H1 (cell line): Measurements from ENCODE around the gene AFG1L. TPM values are rescaled to one million over a fixed set of nuclear protein-coding genes. Genes with fewer than 3 reads are reported as not detected.

Source experiments
- BACH1 ChIP-seq: IDR thresholded peaks from 2 replicates; pipeline ENCODE4 v1.6.1; 2012; ENCODE audit warnings: low read length, improper control_type of control experiment
- BCL11A ChIP-seq, 2 experiments: IDR thresholded peaks; one replicate each; pipeline ENCODE4 v1.6.1; 2011; ENCODE audit warnings: low read depth in 2 of 2, low read length in 2 of 2, mild to moderate bottlenecking in 2 of 2
- BRCA1 ChIP-seq: IDR thresholded peaks from 2 replicates; pipeline ENCODE4 v1.6.1; 2012; ENCODE audit warnings: low read depth, low read length, improper control_type of control experiment
- CREB1 ChIP-seq: IDR thresholded peaks from 2 replicates; pipeline ENCODE4 v1.6.1; 2012; ENCODE audit warnings: inconsistent platforms
- CTCF ChIP-seq, 3 experiments: IDR thresholded peaks; 1 replicate in 2 of 3; 2 replicates in 1 of 3; pipeline versions ENCODE4 v1.5.1 to v1.6.1; 2011; ENCODE audit warnings: low read length in 3 of 3, mild to moderate bottlenecking in 3 of 3, inconsistent platforms in 2 of 3, low read depth in 1 of 3, moderate library complexity in 1 of 3; ENCODE audit not compliant: insufficient read depth in 1 of 3; ENCODE audit errors: control extremely low read depth in 1 of 3
- EGR1 ChIP-seq: IDR thresholded peaks from 2 replicates; pipeline ENCODE4 v1.6.1; 2011; ENCODE audit warnings: low read depth, low read length, borderline replicate concordance
- EP300 ChIP-seq, 2 experiments: IDR thresholded peaks; 1 replicate in 1 of 2; 2 replicates in 1 of 2; pipeline ENCODE4 v1.6.1; 2011 to 2012; ENCODE audit warnings: low read depth in 2 of 2, low read length in 2 of 2, mild to moderate bottlenecking in 2 of 2, borderline replicate concordance in 1 of 2, inconsistent platforms in 1 of 2, moderate library complexity in 1 of 2
- EZH2 ChIP-seq: fragments of 200-600 bp; sonication (generic); IDR thresholded peaks from 2 replicates; pipeline ENCODE4 v1.7.1; 2012; ENCODE audit warnings: low read depth, mild to moderate bottlenecking, moderate library complexity, low read length, inconsistent platforms; ENCODE audit not compliant: severe bottlenecking
- FOSL1 ChIP-seq: IDR thresholded peaks from 2 replicates; pipeline ENCODE4 v1.6.1; 2011; ENCODE audit warnings: mild to moderate bottlenecking, low read depth, low read length, moderate library complexity; ENCODE audit not compliant: insufficient read depth
- GABPA ChIP-seq: IDR thresholded peaks from 2 replicates; pipeline ENCODE4 v1.6.1; 2011; ENCODE audit warnings: mild to moderate bottlenecking, low read length, moderate library complexity, borderline replicate concordance; ENCODE audit not compliant: insufficient read depth
- HDAC2 ChIP-seq, 2 experiments: fragments of 300-600 bp in 1 of 2; sonication (generic) in 1 of 2; IDR thresholded peaks; 2 replicates each; pipeline ENCODE4 v1.6.1; 2011 to 2012; ENCODE audit warnings: low read depth in 2 of 2, low read length in 2 of 2, mild to moderate bottlenecking in 2 of 2, moderate library complexity in 2 of 2, borderline replicate concordance in 1 of 2, inconsistent platforms in 1 of 2
- MAFK ChIP-seq: IDR thresholded peaks from 2 replicates; pipeline ENCODE4 v1.6.1; 2012; ENCODE audit warnings: low read depth, mild to moderate bottlenecking, improper control_type of control experiment, low read length
- POLR2A ChIP-seq, 2 experiments: IDR thresholded peaks; 1 replicate in 1 of 2; 2 replicates in 1 of 2; pipeline ENCODE4 v1.6.1; 2011; ENCODE audit warnings: low read depth in 2 of 2, low read length in 2 of 2, mild to moderate bottlenecking in 2 of 2; ENCODE audit errors: control extremely low read depth in 1 of 2
- RBBP5 ChIP-seq: IDR thresholded peaks from 2 replicates; pipeline ENCODE4 v1.7.1; 2012; ENCODE audit warnings: low read depth, mild to moderate bottlenecking, inconsistent platforms, low read length, moderate library complexity, borderline replicate concordance
- RFX5 ChIP-seq: IDR thresholded peaks from 2 replicates; pipeline ENCODE4 v1.6.1; 2011; ENCODE audit warnings: low read depth, low read length, improper control_type of control experiment, borderline replicate concordance
- RNF2 ChIP-seq: fragments of 200-900, 300-1000 bp; sonication (generic); IDR thresholded peaks from 2 replicates; pipeline ENCODE4 v1.7.1; 2016; ENCODE audit warnings: borderline replicate concordance, low read depth, mild to moderate bottlenecking, antibody characterized with exemption, low read length; ENCODE audit not compliant: poor library complexity, severe bottlenecking; ENCODE audit errors: missing control alignments
- SP2 ChIP-seq: IDR thresholded peaks from 2 replicates; pipeline ENCODE4 v1.6.1; 2012; ENCODE audit warnings: mild to moderate bottlenecking, low read length, inconsistent platforms
- SRF ChIP-seq: IDR thresholded peaks from 2 replicates; pipeline ENCODE4 v1.6.1; 2011; ENCODE audit warnings: mild to moderate bottlenecking, low read depth, low read length, moderate library complexity
- SUZ12 ChIP-seq: fragments of 200-600 bp; sonication (generic); IDR thresholded peaks from 2 replicates; pipeline ENCODE4 v1.6.1; 2012; ENCODE audit warnings: mild to moderate bottlenecking, inconsistent platforms, low read length, moderate library complexity, mixed read lengths
- TBP ChIP-seq: IDR thresholded peaks from 2 replicates; pipeline ENCODE4 v1.6.1; 2011; ENCODE audit warnings: low read depth, low read length, improper control_type of control experiment
- TCF12 ChIP-seq: IDR thresholded peaks from 2 replicates; pipeline ENCODE4 v1.6.1; 2011; ENCODE audit warnings: low read depth, mild to moderate bottlenecking, low read length
- polyA plus RNA-seq, 7 experiments: library from polyadenylated mRNA; depleted of rRNA in 3 of 7; stranded (reverse) in 5 of 7; unstranded in 2 of 7; fragments of >200 nt in 5 of 7; fragments of 200-250 nt in 2 of 7; gene quantifications; 1 replicate in 5 of 7; 2 replicates in 1 of 7; 4 replicates in 1 of 7; pipeline versions ENCODE4 v1.2.1 to v1.2.3, GENCODE V29; 2011 to 2013; ENCODE audit warnings: missing spikeins in 2 of 7, mixed read lengths in 2 of 7
- total RNA-seq: library from RNA; stranded (reverse); fragmentation: NEBNext Ultra II Directional; extraction: Animal tissue kit (Norgen Biotek cat#: 25700); gene quantifications from 2 replicates; pipeline ENCODE4 v1.2.1, GENCODE V29; 2021

Gene AFG1L
- total and polyA plus RNA-seq, 2 of the 8 experiments (the other 6 are each of a cell fraction or from before 2014, with no cell fraction given), result 0.98 to 5.7 TPM

- TF ChIP-seq CTCF (IDR thresholded peaks at IDR 0.05; ENCODE audit: control extremely low read depth in 1 of 3, insufficient read depth in 1 of 3, low read depth in 1 of 3, low read length in 3 of 3), result no peak
- TF ChIP-seq MAFK, result no peak
- TF ChIP-seq BCL11A (IDR thresholded peaks at IDR 0.05; ENCODE audit: low read depth in 2 of 2, low read length in 2 of 2), result no peak
- TF ChIP-seq EGR1, result no peak
- TF ChIP-seq HDAC2 (IDR thresholded peaks at IDR 0.05; ENCODE audit: borderline replicate concordance in 1 of 2, low read depth in 2 of 2, low read length in 2 of 2), result 0 out of 4 replicates have a peak, but pooled peaks of 1 of the 2 experiments have one; percentile 50
- TF ChIP-seq EP300 (IDR thresholded peaks at IDR 0.05; ENCODE audit: borderline replicate concordance in 1 of 2, low read depth in 2 of 2, low read length in 2 of 2), result no peak
- peak; percentile 52; the same call in 1 of the 2 replicates for TF ChIP-seq TBP
- TF ChIP-seq BRCA1, result no peak
- no peak for TF ChIP-seq BACH1
- TF ChIP-seq RNF2, result no peak
- no peak for TF ChIP-seq SP2
- TF ChIP-seq RBBP5, result peak; percentile 89
- 0 out of 2 replicates have a peak, but pooled peaks have one; percentile 5 for TF ChIP-seq TCF12
- TF ChIP-seq GABPA, result no peak
- no peak for TF ChIP-seq EZH2
- peak; percentile 63 to 73 for TF ChIP-seq POLR2A (IDR thresholded peaks at IDR 0.05; ENCODE audit: control extremely low read depth in 1 of 2, low read depth in 2 of 2, low read length in 2 of 2)
- no peak for TF ChIP-seq SUZ12
- no peak for TF ChIP-seq RFX5
- TF ChIP-seq FOSL1, result no peak
- no peak for TF ChIP-seq SRF
- TF ChIP-seq CREB1, result no peak
Observed at GRCh38 chr6:108294727-108295625, at the start of gene AFG1L (continued).
